HG02884 (cell line): ENCODE measurements around the gene DVL2.
A peak's percentile ranks its signal among the peaks of the same experiment; 100 is the strongest.

Experiments used
- ATAC-seq: cut with Tn5 transposase; IDR thresholded peaks from one replicate; pipeline ENCODE4 v1.9.1; 2021; ENCODE audit warnings: mild to moderate bottlenecking, moderate library complexity; ENCODE audit not compliant: unreplicated experiment

Gene DVL2

DNA sequence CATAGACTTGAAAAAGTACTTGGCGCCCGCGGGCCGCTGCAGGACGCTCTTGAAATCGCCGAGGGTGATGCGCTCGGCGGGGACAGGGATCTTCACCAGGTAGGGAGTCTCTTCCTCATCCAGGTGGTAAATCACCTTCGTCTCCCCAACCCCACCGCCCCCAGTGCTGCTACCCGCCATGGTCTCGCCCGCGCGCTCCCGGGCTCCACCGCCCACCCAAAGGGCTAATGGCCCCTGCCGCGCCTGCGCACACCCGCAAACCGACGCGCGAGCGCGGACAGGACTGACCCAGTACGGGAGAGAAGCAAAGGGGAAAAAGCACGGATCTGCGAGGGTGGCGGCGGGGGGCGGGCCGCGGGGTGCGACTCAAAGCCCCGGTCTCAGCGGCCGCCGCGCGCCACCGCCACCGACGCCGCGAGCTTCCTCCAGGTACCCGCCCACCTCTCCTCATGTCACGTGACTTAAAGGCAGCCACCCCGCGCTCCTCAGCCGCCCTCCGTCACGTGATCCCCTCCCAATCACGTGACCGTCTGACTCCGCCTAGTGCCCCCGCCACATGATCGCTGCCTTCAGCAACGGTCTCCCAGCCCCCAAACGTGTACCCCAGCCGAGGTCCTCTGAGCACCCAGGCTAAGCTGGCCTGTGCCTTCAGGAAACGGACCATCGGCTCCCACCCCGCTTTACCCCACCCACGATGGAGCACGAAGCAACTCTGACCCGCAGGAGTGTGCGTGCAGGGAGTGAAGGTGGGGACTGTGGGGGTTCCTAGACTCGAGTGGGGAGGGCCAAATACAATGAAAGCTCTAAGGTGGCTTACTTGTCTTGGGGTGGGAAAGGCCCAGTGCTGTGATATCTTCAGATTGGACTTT lies at the start of gene DVL2:
DVL2 (minus strand) TSS at position 435 of the 869 bp plus-strand sequence; CDS start at position 180, 255 bp downstream.
- ATAC-seq = peak; percentile 36

DNA sequence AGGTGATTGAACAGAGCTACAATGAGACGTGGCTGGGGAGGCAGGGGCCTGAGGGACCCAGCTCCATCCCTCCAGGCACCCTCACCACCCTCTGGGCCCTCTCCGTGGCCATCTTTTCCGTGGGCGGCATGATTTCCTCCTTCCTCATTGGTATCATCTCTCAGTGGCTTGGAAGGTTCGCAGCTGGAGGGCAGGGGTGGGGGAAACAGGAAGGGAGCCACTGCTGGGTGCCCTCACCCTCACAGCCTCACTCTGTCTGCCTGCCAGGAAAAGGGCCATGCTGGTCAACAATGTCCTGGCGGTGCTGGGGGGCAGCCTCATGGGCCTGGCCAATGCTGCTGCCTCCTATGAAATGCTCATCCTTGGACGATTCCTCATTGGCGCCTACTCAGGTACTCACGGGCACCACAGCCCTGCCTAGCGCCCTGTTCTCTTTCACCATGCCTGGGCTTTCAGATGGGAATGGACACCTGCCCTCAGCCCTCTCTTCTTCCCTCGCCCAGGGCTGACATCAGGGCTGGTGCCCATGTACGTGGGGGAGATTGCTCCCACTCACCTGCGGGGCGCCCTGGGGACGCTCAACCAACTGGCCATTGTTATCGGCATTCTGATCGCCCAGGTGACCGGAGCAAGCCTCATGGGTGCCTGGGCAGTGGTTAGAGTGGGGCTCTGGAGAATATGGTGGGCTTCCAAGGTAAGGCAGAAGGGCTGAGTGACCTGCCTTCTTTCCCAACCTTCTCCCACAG lies 49.3 kb upstream of the DVL2 start:
- ATAC-seq = no peak

DNA sequence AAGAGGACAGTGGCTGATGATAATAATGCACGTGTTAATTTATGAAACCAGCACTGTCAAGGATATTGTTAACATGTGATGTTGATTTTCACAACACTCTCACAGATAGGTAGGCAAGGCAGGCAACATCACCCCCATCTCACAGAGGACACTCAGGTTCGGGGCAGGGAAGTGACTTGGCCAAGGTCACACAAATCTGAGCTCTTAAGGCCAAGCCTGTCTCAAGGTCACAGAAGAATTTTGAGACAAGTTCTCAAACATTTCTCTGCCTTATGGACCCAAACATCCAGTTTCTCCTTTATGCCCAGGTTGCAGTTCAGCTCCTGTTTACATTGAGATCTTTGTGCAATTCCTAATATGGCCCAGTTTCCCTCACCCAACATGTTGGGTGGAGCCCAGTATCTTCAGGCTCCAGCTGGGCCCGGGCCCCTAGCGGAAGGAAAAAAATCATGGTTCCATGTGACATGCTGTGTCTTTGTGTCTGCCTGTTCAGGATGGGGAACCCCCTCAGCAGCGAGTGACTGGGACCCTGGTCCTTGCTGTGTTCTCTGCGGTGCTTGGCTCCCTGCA lies 48.5 kb upstream of the DVL2 start:
- no peak for ATAC-seq

DNA sequence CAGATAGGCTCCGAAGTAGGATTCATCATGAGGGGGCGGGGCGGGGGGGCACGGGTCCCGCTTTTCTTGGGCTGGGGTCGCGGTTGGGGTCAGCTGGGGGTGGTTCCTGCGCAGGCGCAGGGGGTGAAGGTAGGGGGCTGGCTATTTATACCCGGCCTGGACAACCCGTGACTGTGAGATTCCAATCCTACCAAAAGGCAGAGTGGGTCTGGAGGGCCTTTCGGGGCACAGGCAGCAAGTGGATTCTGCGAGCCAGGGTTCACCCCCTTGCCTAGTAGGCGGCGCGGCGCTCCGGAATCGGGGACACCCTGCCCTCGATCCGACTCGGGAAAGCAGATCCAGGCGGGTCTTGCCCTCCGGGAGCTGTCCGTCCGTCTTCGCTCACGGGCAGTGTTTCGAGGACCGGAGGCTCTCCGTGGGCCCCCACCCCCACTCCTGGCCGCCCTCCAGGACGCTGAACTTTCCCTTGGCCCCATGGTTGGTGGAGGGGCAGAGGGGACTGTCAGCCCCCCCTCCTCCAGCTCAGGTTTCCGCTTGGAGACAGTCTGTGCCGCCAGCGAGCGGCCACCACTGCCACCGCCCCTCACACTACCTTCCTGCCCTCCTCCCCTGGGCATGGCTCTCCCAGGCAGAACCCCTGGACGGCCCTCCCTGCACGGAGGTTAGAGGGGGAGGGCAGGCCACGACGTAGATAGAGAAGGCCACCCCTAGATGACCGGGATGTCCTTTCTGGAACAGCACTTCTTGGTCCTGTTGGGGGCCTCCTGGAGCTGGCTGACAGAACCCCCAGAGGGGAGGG lies 47.8 kb upstream of the DVL2 start:
- ATAC-seq = no peak

DNA sequence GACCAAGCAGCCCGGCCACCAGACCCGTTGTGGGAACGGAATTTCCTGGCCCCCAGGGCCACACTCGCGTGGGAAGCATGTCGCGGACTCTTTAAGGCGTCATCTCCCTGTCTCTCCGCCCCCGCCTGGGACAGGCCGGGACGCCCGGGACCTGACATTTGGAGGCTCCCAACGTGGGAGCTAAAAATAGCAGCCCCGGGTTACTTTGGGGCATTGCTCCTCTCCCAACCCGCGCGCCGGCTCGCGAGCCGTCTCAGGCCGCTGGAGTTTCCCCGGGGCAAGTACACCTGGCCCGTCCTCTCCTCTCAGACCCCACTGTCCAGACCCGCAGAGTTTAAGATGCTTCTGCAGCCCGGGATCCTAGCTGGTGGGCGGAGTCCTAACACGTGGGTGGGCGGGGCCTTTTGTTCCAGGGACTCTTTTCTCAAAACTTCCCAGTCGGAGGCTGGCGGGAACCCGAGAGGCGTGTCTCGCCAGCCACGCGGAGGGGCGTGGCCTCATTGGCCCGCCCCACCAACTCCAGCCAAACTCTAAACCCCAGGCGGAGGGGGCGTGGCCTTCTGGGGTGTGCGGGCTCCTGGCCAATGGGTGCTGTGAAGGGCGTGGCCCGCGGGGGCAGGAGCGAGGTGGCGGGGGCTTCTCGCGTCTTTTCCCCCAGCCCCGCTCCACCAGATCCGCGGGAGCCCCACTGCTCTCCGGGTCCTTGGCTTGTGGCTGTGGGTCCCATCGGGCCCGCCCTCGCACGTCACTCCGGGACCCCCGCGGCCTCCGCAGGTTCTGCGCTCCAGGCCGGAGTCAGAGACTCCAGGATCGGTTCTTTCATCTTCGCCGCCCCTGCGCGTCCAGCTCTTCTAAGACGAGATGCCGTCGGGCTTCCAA lies 47.0 kb upstream of the DVL2 start, which contains the start of gene SLC2A4:
SLC2A4 (plus strand) TSS at position 645 of the 879 bp plus-strand sequence; CDS start at position 862, 217 bp downstream.
- ATAC-seq = peak; percentile 54

- no peak for ATAC-seq
Observed at GRCh38 chr17:7280519-7281073, 46.3 kb upstream of the DVL2 start.

DNA sequence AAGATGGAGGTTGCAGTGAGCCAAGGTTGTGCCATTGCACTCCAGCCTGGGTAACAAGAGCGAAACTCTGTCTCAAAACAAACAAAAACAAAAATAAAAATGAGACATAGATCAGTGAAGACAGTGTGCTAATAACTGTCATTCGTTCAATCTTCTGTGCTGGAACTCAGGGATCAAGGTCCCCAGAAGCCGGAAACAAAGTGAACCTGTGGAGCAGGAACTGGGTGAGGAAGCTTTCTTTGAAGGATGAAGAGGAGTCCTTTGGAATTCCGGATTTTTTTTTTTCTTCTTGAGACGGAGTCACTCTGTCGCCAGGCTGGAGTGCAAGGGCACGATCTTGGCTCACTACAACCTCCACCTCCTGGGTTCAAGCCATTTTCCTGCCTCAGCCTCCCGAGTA lies 45.1 kb upstream of the DVL2 start:
- ATAC-seq = no peak

DNA sequence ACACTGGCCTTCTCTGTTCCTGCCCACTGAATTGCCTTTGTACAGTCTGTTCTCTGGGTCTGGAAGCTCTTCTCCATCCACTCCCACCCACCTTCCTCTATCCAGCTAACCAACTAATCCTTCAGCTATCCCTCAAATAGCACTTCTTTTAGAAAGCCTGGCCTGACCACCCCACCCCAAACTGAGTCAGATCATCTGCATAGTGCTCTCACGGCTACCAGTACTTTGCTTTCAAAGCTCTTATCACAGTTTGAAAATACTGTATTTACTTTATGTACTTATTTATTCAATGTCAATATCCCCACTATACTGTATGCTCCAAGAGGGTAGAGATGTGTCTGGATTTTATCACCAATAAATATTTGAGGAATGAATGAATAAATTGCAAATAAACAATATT lies 32.5 kb upstream of the DVL2 start:
- no peak for ATAC-seq

DNA sequence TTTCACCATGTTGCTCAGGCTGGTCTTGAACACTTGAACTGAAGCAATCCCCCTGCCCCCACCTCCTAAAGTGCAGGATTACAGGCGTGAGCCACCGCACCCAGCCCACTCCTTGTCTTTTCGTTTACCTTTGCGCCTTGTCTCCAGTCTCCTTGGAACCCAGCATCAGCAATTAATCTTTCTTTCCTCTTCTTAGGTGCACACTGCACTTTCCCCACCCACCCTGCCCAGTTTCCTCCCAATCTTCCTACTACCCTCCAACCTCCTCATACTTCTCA lies 29.4 kb upstream of the DVL2 start:
- no peak for ATAC-seq

GRCh38 chr17:7262935-7263800 lies 28.9 kb upstream of the DVL2 start:
- no peak for ATAC-seq

DNA sequence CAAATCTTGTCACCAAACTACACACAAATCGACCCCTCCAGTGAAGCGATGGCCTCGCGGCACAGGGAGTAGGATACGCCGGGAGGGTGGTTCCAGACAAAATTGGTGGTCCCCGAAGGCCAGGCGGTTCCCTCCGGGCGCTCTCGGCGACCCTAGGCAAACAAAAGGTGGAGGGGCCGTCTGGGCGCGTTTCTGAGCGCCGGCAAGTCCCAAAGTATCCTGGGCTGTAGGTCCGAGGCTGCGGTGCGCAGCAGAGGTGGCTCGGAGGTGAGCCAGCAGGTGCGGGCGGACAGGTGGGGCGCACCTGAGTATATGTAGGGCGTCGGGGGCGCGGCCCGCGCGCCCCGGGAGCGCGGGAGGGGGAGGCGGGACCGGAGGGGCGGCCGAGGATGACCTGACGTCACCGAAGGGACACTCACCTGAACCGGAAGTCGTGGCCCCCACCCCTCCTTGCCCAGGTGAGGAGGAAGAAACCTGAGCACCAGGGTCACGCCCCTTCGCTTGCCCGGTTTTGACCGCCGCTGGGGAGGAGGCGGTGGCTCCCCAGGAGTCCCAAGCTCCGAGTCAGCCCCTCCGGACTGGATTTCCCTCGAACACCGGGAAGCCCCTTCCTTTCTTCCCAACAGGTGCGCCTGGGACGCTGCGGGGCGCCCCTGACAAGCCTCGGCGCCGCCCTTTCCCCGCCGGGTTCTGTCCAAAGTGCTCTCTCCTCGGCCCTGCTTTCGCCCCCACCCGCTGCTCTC lies 28.0 kb upstream of the DVL2 start, which contains the start of gene CLDN7:
CLDN7 (minus strand) TSS at position 287 of the 743 bp plus-strand sequence. CDS start 435 bp downstream, outside the sequence.
- ATAC-seq = no peak

- no peak for ATAC-seq
Observed at GRCh38 chr17:7261379-7262191, 27.3 kb upstream of the DVL2 start.

GRCh38 chr17:7260651-7261378 lies 26.5 kb upstream of the DVL2 start:
- no peak for ATAC-seq

GRCh38 chr17:7260151-7260550 lies 25.8 kb upstream of the DVL2 start:
- ATAC-seq = no peak

DNA sequence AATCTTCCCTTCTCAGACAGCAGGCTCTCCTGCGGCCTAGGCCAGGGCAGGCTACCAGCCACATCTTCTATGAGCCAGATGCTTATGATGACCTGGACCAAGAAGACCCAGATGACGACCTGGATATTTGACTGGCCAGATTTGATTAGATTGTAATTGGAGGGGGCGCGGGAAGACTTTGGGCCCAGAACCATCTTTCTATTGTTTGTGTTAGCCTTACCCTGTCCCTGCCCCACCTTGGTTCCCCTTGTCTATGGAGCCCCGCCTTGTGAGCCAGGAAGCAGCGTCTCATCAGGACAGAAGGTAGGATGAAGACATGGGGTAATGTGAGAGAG lies 25.2 kb upstream of the DVL2 start:
- no peak for ATAC-seq

- no peak for ATAC-seq
Observed at GRCh38 chr17:7258731-7259554, 24.6 kb upstream of the DVL2 start.
